GM18508 (cell line): Measurements from ENCODE around the gene ATP6V1F.
A peak's percentile ranks its signal among the peaks of the same experiment; 100 is the strongest.

Experiments used
- ATAC-seq: cut with Tn5 transposase; IDR thresholded peaks from one replicate; pipeline ENCODE4 v1.9.1; 2021; ENCODE audit warnings: moderate number of reproducible peaks; ENCODE audit not compliant: insufficient read depth, unreplicated experiment

The ATP6V1F gene, protein sequence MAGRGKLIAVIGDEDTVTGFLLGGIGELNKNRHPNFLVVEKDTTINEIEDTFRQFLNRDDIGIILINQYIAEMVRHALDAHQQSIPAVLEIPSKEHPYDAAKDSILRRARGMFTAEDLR

DNA sequence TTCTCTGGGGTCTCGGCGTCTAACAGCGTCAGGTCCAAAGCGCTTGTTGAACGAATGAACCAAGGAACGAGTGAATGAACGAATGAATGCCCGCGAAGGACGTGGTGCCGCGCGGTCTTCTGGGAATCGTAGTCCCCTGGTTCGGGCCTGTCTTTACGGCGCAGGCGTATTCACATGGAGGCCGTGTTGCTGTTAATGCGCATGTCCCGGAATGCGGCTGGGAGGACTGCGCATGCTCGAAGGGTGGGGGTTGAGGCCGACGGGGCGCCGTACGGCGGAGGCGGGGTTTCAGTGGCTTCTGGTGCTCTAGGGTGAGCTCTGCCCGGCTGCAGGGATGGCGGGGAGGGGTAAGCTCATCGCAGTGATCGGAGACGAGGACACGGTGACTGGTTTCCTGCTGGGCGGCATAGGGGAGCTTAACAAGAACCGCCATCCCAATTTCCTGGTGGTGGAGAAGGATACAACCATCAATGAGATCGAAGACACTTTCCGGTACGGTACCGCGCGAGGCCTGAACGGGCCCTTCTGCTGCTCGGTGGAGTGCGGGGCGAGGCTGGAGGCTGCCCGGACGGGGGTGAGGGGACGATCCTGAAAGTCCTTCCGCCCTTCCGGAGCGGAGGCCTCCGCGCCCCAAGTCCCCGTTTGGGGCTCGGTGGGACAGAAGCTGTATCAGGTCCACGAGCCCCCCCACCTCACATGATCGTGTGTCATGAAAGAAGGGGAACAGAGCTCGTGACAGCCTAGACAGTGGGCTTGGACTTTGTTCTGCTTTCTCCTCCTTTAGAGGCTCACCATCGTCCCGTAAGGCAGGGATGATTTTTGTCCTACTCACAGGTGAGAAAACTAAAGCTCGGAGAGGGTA is at the start of gene ATP6V1F:
Gene ATP6V1F (plus strand): TSS at position 286 of the 862 bp plus-strand sequence. CDS start 49 bp downstream, at position 335.
- peak; percentile 71 for ATAC-seq

DNA sequence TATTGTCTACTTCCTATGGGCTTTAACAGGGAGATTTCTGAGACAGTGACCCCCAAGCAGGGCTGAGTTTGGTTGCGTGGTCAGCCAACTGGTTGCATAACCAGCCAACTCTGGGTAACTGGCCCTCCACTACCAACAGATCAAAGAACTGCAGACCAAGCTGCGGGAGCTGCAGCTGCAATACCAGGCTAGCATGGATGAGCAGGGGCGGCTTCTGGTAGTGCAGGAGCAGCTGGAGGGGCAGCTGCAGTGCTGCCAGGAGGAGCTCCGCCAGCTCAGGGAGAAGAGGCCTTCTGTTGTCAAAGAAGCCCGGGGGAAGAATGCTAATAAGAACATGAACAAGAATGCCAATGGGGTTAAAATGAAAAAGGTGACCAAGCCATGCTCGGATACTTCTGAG is 48.2 kb upstream of the ATP6V1F start:
- no peak for ATAC-seq

DNA sequence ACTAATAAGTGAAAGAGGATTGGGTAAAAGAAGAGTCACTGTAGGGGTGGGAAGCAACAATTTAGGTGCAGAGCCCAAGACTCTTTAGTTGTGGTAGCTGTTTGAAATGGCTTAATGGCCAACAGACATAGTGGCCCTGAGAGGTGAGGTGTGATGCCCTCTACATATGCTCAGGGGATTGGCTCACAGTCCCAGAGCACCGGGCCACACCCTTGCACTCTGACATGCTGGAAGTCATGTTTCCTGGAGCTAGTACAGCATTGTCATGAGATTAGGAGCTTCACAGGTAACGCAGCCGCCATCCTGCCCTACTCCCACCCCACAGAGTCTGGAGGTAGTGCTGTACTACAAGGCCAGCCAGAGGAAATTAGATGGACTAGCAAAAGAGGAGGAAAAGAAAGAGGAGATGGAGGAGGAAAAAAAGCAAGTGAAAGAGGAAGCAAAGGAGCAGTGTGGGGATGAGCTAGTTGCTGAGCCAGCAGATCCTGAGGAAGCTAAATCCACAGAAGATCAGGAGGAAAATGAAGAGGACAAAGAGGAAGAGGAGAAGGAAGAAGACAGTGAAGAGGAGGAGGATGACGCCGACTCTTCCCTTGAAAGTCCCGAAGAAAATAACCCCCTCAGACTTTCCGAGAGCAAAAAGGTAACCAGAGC is 47.2 kb upstream of the ATP6V1F start:
- ATAC-seq: no peak

DNA sequence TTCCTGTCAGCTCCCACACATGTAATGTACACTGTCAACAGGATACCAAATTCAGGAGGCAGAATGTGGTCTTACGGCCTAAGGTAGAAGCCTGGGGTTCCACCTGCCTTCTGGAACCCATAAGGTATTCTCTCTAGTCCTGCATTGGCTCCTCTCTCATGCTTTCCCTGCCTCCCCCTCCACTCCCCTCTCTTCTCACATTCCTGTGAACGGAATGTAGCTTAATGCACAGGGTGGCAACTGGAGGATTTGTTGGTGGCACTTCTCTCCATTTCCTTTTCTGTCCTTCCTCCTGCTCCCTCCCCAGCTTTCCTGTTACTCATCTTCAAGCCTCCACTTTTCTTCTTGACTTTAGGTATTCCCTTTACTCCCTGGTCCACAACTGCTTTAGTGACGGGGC is 44.0 kb upstream of the ATP6V1F start:
- no peak for ATAC-seq

DNA sequence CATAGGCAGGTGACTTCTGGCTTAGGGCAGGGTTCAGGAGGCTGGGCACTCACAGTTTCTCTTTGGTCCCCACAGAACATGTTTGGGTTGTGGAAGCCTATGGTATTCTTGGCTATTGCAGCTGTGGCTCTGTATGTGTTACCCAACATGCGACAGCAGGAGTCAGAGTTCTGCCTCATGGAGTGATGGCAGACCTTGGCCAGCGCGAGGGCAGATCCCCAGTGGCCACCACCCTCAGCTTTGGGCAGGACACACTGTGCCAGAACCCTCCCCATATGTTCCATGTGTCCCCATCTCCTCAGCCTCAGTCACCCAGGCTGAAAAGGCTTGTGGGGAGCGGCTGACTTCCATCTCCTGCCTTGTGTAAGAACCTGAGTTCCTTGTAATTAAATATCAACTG is 40.9 kb upstream of the ATP6V1F start:
- no peak for ATAC-seq

DNA sequence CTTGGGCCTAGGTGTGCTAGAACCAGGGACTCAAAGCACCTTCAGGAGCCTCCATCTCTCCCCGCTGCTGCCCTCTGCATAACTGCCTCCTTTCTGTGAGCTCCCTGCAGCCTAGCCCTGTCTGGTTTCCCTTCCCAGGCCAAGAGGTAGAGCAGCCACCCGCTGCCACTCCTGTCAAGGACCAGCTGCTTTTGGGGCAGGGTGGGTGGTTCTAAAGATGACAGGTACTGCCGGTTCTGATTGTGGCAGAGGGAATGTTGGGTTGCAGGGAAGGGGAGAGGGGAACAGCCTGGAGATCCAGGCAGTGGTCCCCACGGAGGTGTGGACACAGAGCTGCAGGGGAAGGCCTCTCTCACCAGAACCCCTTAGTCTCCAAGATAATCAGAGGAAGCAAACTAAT is 36.1 kb upstream of the ATP6V1F start:
- ATAC-seq: no peak

DNA sequence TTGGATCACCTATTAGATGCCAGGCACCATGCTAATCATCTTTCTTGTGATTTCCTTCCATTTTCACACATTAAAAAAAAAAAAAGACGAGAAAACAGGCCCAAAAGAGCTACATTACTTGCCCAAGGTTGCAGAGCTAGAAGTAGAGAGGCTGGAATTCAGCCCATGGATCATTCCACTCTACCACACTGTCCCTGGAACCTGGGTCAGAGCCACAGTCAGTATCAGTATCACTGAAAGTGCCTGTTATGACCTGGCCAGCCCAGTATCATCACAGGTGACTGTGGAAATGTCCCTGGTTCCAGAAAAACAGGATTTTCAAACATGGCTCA is 35.8 kb upstream of the ATP6V1F start:
- no peak for ATAC-seq

DNA sequence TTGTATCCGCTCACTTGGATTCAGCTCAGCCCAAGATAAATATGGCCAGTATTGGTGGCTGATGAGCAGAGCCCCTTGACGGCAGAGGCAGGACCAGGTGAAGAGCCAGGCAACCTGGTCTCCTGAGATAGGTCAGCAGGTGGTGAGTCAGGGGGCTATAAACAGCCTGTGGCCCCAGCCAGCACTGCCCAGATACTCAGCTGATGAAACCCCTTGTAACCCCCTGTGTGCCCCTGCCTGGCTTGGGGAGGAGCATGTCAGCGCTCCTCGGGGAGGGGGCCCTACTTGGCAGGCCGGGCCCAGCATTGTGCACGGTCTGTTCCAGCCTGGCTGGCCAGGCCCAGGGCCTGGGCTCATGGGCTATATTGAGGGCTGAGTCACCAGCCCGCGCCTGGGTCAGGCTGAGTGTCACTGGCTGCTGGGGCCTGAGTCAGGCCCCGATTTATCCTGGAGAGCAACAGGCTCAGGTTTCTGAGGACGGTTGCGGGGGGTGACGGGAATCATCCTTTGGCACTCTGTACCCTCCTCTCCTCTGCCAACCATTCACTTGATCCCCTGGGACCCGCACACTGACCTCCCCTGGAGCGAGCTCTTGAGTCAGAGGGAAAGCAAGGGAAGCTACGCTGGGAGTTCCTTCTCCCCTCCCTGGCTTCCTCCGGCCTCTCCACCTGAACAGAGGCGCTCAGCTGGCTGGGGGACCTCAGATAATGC is 35.3 kb upstream of the ATP6V1F start:
- ATAC-seq: no peak

DNA sequence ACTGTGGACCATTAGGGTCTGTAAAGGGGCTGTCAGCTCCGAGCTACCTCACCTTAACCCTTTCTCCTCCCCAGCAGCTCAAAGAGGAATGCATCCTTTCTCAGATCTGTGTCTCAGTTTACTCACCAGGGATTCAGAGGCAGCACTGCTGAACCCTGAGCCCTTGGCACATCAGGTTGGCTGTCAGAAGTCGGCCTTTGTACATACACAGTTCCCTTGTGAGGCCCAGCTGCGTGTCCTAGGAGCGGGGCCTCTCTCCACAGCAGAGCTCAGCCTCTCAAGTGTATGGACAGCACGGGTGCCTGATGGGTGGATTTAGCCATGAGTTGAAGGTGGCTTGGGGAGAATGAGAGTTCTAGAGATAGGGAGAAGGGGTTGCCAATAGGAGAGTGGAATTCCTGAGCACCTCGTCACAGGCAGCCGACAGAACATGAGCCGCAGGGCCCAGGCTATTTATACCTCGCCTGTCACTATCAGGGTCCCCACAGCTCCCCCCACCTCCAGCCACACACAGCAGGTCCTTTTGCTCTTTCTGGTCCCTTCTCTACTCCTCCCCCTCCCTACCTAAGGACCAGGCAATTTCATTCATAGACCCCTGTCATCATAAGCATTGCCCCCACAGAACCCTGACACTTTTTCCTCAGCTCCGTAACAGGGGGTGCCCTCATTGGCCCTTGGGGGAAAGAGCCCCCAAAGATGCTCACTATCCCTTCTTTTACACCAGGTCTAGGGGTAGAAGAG is 34.5 kb upstream of the ATP6V1F start:
- no peak for ATAC-seq

DNA sequence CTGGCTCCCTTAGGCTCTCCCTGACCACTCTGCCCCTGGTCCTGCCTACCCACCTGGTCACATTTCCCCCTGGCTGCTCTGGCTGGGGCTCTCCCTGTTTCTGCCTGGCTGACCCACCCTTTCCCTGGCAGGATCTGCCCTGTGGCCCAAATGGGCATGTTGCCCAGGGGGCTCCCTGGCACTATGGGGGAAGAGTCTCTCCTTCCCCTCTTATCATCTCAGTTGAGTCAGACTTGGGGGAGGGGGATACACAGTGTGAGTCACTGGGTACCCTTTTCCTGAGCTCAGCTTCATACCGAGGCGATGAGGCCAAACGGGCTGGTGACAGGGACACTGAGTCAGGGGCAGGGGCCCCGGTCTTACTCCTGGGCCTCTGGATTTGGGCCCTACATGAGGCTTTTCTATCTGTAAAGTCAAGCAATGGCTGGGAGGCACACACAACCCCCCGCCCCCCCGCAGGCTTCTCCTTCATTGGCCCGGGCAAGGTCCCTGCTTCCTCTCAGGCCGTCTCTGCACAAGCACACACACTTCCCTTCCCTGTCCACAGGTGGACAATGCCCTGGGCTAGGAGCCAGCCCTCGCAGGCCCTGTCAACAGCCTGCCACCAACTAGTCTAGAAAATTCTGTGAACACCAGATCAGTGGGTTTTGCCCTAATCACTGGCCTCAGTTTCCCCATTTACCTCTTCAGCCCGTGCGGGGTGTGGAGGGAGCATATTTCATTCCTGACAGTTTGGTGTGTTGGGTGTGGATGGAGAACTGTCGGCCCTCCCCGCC is 33.1 kb upstream of the ATP6V1F start:
- no peak for ATAC-seq

DNA sequence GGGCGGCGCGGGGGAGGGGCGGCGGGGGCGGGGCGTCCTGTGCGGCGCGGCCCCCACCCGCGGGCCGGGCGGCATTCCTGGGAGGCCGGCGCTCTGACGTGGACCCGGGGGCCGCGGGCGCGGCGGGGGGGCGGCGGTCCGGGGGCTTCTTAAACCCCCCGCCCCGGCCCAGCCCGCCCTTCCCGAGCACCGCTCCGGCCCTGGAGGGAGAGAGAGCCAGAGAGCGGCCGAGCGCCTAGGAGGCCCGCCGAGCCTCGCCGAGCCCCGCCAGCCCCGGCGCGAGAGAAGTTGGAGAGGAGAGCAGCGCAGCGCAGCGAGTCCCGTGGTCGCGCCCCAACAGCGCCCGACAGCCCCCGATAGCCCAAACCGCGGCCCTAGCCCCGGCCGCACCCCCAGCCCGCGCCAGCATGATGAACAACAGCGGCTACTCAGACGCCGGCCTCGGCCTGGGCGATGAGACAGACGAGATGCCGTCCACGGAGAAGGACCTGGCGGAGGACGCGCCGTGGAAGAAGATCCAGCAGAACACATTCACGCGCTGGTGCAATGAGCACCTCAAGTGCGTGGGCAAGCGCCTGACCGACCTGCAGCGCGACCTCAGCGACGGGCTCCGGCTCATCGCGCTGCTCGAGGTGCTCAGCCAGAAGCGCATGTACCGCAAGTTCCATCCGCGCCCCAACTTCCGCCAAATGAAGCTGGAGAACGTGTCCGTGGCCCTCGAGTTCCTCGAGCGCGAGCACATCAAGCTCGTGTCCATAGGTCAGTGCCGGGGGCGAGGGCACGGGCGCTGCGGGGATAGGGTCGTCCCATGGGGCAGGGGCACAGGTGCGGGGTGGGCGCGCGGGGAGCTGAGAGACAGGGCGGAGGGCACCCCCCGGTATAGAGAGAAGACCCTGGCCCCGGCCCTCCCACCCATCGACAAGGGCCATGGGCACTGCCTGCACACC is 32.2 kb upstream of the ATP6V1F start, which contains the start of gene FLNC:
Gene FLNC (plus strand): TSS at position 176 of the 947 bp plus-strand sequence. CDS start 232 bp downstream, at position 408.
- no peak for ATAC-seq

DNA sequence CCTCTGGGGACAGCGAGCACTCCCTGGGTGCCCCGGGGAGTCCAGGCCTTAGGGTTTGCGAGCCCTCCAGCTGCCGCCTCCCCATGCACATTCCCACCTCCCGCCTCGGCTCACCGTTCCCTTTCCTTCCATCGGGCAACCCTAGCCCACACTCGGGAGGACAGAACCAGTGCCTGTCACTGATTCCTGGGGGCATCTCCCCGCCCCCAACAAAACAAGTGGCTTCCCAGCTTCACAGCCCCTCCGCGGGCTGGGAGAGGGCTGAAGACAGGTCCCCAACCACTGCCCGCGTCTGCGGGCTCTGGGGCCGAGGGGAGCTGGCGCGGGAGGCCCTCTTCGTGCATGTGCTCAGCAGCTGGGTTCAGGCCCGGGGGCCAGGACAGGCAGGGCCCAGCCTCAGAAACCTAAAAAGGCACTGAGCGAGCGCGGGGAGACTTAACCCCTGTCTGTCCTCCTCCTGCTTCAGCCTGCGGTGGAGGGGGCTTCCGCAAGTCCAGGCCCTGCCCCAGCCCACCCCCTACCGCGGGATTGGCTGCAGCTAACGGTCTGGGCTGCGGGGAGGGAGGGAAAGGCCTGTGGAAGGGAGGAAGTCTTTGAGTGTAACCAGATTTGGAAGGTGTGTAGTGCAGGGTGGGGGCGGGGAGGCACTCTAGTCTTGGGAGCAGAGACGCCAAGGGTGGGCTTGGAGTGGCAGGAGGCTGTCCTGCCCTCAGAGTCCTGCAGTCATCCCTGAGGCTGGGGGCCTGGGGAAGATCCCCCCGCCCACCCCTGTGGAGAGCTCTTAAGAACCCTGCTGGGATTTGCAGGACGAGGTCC is 31.3 kb upstream of the ATP6V1F start:
- ATAC-seq: no peak

DNA sequence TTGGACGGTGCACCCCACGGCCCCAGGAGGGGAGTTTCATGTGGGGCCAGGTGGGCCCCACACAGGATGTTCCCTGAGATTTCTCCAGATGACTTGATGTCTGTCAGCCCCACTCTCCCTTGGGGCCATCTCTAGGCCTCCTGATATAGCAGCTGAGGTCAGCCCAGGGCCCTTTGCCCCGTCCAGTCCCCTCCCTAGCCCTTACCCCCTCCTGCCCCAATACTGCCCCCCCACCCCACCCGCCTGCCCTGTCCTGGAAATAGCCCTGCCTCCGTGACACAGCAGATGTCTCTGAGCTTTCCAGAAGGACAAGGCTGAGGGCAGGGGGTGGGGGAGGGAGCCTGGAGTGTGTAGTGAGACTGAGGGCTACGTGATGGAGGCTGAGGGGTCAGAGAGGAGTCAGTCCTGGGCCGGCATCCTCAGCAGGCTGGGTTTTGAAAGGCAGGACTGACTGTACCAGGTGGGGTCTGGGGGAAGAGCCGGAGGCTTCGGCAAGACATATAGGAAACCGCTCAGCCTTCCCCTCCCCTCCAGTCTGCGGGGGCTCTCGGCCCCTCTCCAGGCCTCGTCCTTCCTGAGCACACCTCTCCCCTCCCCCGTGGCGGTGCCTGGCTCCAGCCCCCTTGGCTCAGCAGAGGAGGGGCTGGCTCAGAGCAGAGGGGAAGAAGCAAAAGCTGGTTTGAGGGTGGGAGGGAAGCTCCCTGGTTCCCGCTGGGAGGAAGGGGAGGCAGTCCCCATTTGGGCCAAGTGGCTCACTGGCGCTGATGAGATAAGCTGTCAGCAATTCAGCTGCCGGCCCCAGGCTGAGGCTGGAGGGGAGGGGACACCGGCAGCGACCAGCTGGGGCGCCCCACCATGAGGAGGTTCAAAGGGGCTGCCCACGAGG is 30.4 kb upstream of the ATP6V1F start:
- ATAC-seq: no peak

DNA sequence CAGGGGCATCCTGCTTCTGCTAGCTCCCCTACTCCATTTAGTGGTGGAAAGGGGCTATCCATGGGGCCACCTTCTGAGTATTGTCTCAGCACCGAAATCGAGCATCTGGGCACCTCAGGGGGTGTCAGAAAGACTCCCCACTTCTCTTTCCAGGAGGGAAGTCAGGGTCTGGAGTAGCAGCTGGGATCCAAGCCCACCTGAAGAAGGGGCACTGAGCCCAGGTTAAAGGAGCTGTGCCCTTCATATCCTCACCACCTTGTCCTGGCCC is 29.8 kb upstream of the ATP6V1F start:
- no peak for ATAC-seq

DNA sequence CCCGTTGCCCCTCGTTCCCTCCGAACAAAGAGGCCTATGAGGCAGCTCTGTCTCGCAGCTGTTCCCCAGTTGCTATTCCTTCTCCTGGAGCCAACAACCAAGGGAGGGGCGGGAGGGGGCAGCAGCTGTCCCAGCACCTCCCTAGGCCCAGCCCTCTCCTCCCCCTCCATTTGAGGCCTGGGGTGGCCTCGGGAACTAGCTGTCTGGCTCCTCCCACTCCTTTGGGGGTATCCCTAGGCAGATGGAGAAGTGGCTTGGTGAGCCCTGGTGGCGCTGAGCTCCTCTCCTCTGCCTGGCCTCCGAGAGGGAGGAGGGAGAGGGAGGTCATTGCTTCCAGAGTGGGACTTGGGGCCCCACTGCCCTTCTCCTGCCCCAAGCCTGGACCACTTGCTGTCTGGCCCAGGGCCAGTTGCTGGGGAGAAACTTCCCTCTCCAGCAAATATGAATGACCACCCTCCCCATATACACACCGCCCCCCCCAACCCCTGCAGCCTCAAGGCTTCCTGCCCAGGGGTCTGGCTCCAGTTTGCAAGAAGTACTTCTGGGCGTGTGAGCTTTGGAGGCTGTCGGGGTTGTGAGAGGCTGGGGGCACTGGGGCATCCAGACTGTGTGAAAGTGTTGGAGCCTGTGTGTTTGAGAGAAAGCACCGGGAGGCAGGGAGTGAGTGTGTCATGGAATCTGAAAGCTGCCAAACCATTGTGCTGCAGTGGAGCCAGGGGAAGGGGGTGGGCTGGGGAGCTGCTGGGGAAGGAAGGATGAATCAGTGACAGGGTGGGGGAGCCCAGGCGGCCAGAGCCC is 29.3 kb upstream of the ATP6V1F start:
- ATAC-seq: no peak

DNA sequence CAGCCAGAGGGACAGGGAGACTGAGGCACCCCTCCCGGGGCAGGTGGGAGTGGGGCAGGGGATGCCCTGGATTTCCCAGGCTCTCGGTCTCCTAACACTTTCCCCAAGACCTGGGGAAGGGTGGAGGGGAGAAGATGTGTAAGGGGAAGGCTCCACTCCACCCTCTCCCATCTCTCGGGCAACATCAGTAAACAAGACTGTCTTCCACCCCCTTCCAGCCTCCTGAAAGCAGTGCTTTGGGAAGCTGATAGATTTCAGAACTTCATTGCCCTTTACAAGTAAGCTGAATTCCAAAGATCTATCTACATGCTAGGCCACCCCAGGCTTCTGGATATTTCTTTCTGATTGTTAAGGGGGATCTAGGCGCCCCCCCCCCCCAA is 28.7 kb upstream of the ATP6V1F start:
- no peak for ATAC-seq
